ENCODE measurements around the gene TMCC1.
"Not testable (repeated sequence)": the region's sequence is repeated elsewhere in the genome, so short reads cannot be mapped to it uniquely, and the experiment has no call there.

Gene TMCC1

GRCh38 chr3:129838086-129838485 lies 55.4 kb downstream of the TMCC1 start:
- in situ Hi-C loops (cut with MboI; ENCODE audit: low sequenced_read_pairs), result no loop called here

- in situ Hi-C loops (cut with MboI; ENCODE audit: low sequenced_read_pairs), result no loop called here
These were observed 56.4 kb downstream of the TMCC1 start for GRCh38 chr3:129837065-129837642.

GRCh38 chr3:129836381-129837064 lies 57.0 kb downstream of the TMCC1 start:
- in situ Hi-C loops (cut with MboI; ENCODE audit: low sequenced_read_pairs), result no loop called here

DNA sequence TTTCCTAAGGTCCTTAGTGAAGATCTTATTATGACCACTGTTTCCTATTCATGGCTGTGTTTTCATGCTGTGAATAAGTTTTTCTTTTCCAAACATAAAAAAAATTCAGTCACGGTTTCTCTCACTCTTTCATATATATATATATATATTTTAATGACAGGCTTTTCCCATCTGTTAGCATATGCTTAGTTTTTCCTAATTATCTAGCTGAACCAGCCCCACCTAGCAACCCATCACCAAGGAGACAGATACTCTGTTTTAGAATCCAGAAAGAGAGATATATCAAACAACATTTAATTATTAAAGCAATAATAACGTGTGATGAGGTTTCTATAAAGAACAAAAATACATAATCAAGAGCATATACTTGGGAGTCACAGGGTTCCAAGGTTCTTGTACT lies 58.3 kb downstream of the TMCC1 start:
- in situ Hi-C loops (cut with MboI; ENCODE audit: low sequenced_read_pairs), result no loop called here

- in situ Hi-C loops (cut with MboI; ENCODE audit: low sequenced_read_pairs), result no loop called here
These were observed 58.9 kb downstream of the TMCC1 start for GRCh38 chr3:129834580-129834979.

GRCh38 chr3:129831942-129832341 lies 61.6 kb downstream of the TMCC1 start:
- in situ Hi-C loops (cut with MboI; ENCODE audit: low sequenced_read_pairs), result not testable (repeated sequence)

DNA sequence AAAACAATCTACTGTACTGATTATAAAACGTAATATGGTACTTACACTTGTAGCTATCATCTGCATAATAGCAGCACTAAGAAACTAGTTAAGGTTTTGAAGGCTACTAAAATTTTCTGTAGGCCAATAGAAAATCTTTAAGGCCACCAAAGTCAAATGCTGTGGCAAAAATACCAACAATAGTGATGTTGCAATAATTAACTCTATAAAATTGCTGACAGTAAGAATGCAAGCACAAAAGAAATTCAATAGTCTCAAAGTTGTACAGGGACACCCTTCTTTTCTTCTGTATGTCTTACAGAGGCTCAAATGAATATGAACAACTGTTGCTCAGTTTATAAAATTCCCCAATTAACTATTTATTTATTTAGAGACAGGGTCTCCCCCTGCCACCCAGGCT lies 62.0 kb downstream of the TMCC1 start:
- in situ Hi-C loops (cut with MboI; ENCODE audit: low sequenced_read_pairs), result no loop called here

DNA sequence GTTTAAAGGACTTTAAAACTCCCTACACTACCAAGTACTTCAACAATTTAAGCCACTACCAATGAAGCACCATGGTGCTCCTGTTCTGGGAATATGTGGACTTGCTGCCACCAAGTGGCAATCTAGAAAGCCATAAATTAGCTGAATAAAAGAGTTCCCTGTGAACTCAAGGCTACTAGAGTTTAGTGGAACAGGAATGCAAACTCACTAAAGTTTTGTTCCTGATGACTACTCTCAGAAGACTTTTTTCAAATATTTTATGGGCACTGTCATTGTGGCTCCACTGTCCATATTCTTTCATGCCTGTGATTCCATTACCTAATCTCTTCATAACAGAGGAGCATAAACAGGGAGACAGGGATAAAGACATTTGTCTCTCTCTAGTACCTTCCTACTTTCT lies 63.9 kb downstream of the TMCC1 start:
- in situ Hi-C loops (cut with MboI; ENCODE audit: low sequenced_read_pairs), result loop anchor here (10.0 kb wide), 1 partner anchor 335 kb away; no protein-coding TSS in a partner anchor

DNA sequence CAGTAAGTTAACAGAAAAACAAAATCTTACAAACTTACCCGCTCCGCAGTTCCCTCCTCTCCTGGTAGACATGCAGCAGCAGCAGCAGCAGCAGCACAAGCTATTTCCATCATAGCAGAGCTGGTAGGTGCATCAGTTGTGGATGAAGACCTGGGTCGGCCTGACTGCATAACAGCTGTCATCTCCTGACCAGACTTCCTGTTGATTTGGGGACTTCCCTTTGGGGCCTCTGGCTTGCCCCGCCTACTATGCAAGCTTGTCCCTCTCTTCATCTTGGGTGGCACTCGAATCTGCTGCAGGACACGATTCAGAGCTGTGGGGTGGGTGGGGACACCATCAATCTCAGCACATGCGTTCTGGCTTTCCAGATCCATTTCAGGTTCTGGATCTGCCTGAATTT lies 65.7 kb downstream of the TMCC1 start:
- in situ Hi-C loops (cut with MboI; ENCODE audit: low sequenced_read_pairs), result loop anchor here (10.0 kb wide), 1 partner anchor 333 kb away; no protein-coding TSS in a partner anchor

GRCh38 chr3:129824926-129825541 lies 68.5 kb downstream of the TMCC1 start:
- in situ Hi-C loops (cut with MboI; ENCODE audit: low sequenced_read_pairs), result loop anchor here (10.0 kb wide), 1 partner anchor 330 kb away; no protein-coding TSS in a partner anchor

- in situ Hi-C loops (cut with MboI; ENCODE audit: low sequenced_read_pairs), result loop anchor here (10.0 kb wide), 1 partner anchor 328 kb away; no protein-coding TSS in a partner anchor
These were observed 70.8 kb downstream of the TMCC1 start for GRCh38 chr3:129822679-129823078.

- in situ Hi-C loops (cut with MboI; ENCODE audit: low sequenced_read_pairs), result loop anchor here (10.0 kb wide), 1 partner anchor 327 kb away; no protein-coding TSS in a partner anchor
These were observed 71.3 kb downstream of the TMCC1 start for GRCh38 chr3:129822241-129822640.

GRCh38 chr3:129820587-129820986 lies 72.9 kb downstream of the TMCC1 start:
- in situ Hi-C loops (cut with MboI; ENCODE audit: low sequenced_read_pairs), result loop anchor here (10.0 kb wide), 1 partner anchor 326 kb away; no protein-coding TSS in a partner anchor

DNA sequence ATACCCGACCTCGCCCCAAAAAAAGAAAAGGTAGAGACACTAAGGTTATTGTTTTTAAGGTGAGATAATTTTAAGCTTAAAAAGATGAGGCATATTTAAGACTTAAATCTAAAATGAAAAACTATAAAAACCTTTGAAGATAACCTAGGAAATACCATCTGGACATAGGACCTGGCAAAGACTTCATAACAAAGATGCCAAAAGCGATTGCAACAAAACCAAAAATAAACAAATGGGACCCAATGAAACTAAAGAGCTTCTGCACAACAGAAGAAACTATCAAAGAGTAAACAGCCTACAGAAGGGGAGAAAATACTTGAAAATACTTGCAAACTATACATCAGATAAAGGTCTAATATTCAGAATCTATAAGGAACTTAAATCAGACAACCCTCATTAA lies 80.9 kb downstream of the TMCC1 start:
- in situ Hi-C loops (cut with MboI; ENCODE audit: low sequenced_read_pairs), result no loop called here

- in situ Hi-C loops (cut with MboI; ENCODE audit: low sequenced_read_pairs), result no loop called here
These were observed 84.2 kb downstream of the TMCC1 start for GRCh38 chr3:129809297-129809696.

GRCh38 chr3:129796146-129796545 lies 97.4 kb downstream of the TMCC1 start:
- in situ Hi-C loops (cut with MboI; ENCODE audit: low sequenced_read_pairs), result no loop called here

- in situ Hi-C loops (cut with MboI; ENCODE audit: low sequenced_read_pairs), result no loop called here
These were observed 98.1 kb downstream of the TMCC1 start for GRCh38 chr3:129795186-129796010.

- in situ Hi-C loops (cut with MboI; ENCODE audit: low sequenced_read_pairs), result no loop called here
These were observed 99.0 kb downstream of the TMCC1 start for GRCh38 chr3:129794311-129795185.

DNA sequence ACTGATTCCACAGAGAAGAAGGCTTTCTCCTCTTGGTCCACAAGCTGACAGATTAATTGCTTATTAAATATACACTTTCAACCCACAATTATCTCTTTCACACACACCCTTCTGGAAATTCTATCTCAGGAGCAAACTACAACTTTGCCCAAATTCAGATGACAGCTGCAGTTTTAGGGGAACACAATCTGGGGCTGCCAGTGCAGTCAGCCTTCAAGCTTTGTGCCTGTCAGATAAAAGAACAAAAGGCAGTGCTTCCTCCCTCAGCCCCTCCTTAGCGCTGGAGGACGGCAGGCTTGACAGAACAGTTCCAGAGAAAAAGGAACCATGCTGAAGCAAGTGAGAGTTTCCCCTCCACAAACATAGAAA lies 99.6 kb downstream of the TMCC1 start:
- in situ Hi-C loops (cut with MboI; ENCODE audit: low sequenced_read_pairs), result no loop called here

GRCh38 chr3:129793319-129793718 lies 100.2 kb downstream of the TMCC1 start:
- in situ Hi-C loops (cut with MboI; ENCODE audit: low sequenced_read_pairs), result no loop called here
